Osteocyte (in vitro differentiated cells): Measurements from ENCODE around the gene SAAL1. TPM values are rescaled to one million over a fixed set of nuclear protein-coding genes. Genes with fewer than 3 reads are reported as not detected.

Source experiments
- DNase-seq: peaks from one replicate; pipeline ENCODE4 v3.0.0; 2021; ENCODE audit warnings: mixed read lengths; ENCODE audit not compliant: unreplicated experiment; ENCODE audit errors: extremely low spot score
- H3K27ac Mint-ChIP-seq: one replicate; pipeline ENCODE4 v1.8.0; 2021; ENCODE audit warnings: mild to moderate bottlenecking, mixed read lengths; ENCODE audit not compliant: unreplicated experiment
- H3K27me3 Mint-ChIP-seq: one replicate; pipeline ENCODE4 v1.8.0; 2021; ENCODE audit warnings: mixed read lengths; ENCODE audit not compliant: unreplicated experiment
- H3K36me3 Mint-ChIP-seq: one replicate; pipeline ENCODE4 v1.8.0; 2021; ENCODE audit warnings: mixed read lengths; ENCODE audit not compliant: unreplicated experiment
- H3K4me1 Mint-ChIP-seq: one replicate; pipeline ENCODE4 v1.8.0; 2021; ENCODE audit warnings: mixed read lengths; ENCODE audit not compliant: unreplicated experiment
- H3K4me3 Mint-ChIP-seq: one replicate; pipeline ENCODE4 v1.8.0; 2021; ENCODE audit warnings: mild to moderate bottlenecking, moderate library complexity, mixed read lengths; ENCODE audit not compliant: unreplicated experiment
- H3K9me3 Mint-ChIP-seq: one replicate; pipeline ENCODE4 v1.8.0; 2021; ENCODE audit warnings: mixed read lengths; ENCODE audit not compliant: unreplicated experiment
- CTCF ChIP-seq: fragments of 200-600 bp; sonication (generic); IDR thresholded peaks from 2 replicates; pipeline ENCODE4 v1.5.0; 2021; ENCODE audit warnings: antibody characterized with exemption, mild to moderate bottlenecking, moderate library complexity
- total RNA-seq: library from RNA; stranded (reverse); gene quantifications from 2 replicates; pipeline ENCODE4 v1.2.1, GENCODE V29; 2021

Gene SAAL1
- total RNA-seq, 1 donor from 2014 or later: 17.6 TPM

GRCh38 chr11:18088366-18088765 lies 17.5 kb downstream of the SAAL1 start:
- TF ChIP-seq CTCF: no peak
- H3K36me3 Mint-ChIP-seq: peaks cover 52% of the 10 kb centered on the region
- H3K4me3 Mint-ChIP-seq: no peak overlapping the region
- H3K27me3 Mint-ChIP-seq: no peaks in the 10 kb centered on the region
- H3K27ac Mint-ChIP-seq: no peak overlapping the region
- H3K9me3 Mint-ChIP-seq: no peaks in the 10 kb centered on the region
- H3K4me1 Mint-ChIP-seq: no peaks in the 10 kb centered on the region
- no peak for DNase-seq

GRCh38 chr11:18081551-18081950 lies 24.3 kb downstream of the SAAL1 start:
- Mint-ChIP-seq H3K27me3 (no peaks in the 10 kb centered on the region), H3K9me3 (no peaks in the 10 kb centered on the region), H3K4me1 (no peaks in the 10 kb centered on the region), H3K4me3 (no peak overlapping the region), H3K36me3 (peaks cover 30% of the 10 kb centered on the region), H3K27ac (no peak overlapping the region)
- DNase-seq: no peak
- no peak for TF ChIP-seq CTCF

- no peak overlapping the region for H3K27ac Mint-ChIP-seq
- no peaks in the 10 kb centered on the region for H3K27me3 Mint-ChIP-seq
- no peak for TF ChIP-seq CTCF
- no peaks in the 10 kb centered on the region for H3K9me3 Mint-ChIP-seq
- H3K4me3 Mint-ChIP-seq: no peak overlapping the region
- DNase-seq: no peak
- H3K36me3 Mint-ChIP-seq: peaks cover 28% of the 10 kb centered on the region
- H3K4me1 Mint-ChIP-seq: no peaks in the 10 kb centered on the region
Observed at GRCh38 chr11:18080451-18080850, 25.4 kb downstream of the SAAL1 start.

DNA sequence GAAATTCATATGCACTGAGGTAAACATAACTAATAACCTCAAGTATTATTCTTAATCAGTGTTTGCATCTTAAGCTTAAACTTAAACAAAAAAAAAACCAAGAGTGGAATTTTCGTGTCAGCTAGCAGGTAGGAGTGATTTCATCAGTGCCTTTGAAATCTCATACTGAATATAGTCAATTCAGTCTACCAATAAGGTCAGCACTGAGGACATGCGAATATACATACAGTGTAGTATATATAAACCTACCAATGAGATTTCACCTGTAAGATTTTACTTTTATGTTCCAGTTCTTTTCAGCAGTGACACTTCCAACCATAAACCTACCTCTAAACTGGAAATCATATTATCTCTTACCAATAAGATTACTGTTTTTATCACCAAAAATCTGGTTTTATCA lies 27.0 kb downstream of the SAAL1 start:
- H3K4me1 Mint-ChIP-seq: no peaks in the 10 kb centered on the region
- H3K4me3 Mint-ChIP-seq: no peak overlapping the region
- no peak overlapping the region for H3K27ac Mint-ChIP-seq
- TF ChIP-seq CTCF: no peak
- no peaks in the 10 kb centered on the region for H3K27me3 Mint-ChIP-seq
- H3K36me3 Mint-ChIP-seq: peaks cover 22% of the 10 kb centered on the region
- DNase-seq: no peak
- no peaks in the 10 kb centered on the region for H3K9me3 Mint-ChIP-seq

- H3K27me3 Mint-ChIP-seq: no peaks in the 10 kb centered on the region
- peaks cover 8% of the 10 kb centered on the region for H3K36me3 Mint-ChIP-seq
- no peak overlapping the region for H3K27ac Mint-ChIP-seq
- DNase-seq: no peak
- no peak overlapping the region for H3K4me3 Mint-ChIP-seq
- TF ChIP-seq CTCF: no peak
- no peaks in the 10 kb centered on the region for H3K4me1 Mint-ChIP-seq
- H3K9me3 Mint-ChIP-seq: no peaks in the 10 kb centered on the region
Observed at GRCh38 chr11:18075444-18075843, 30.4 kb downstream of the SAAL1 start.
